HepG2 (cell line): ENCODE results near the gene SNAPIN. TPM values are rescaled to one million over a fixed set of nuclear protein-coding genes. Genes with fewer than 3 reads are reported as not detected.

ENCODE experiments used
- AGO2 ChIP-seq: fragments of 200-400 bp; formaldehyde crosslinking; optimal IDR thresholded peaks from 2 replicates; pipeline ENCODE3; 2017; ENCODE audit warnings: mild to moderate bottlenecking, low read depth, low read length, moderate library complexity
- ARNT ChIP-seq: fragments of 450-650 bp; IDR thresholded peaks from 2 replicates; pipeline ENCODE4 v1.6.1; 2017
- CREM ChIP-seq, 2 experiments: sonication (generic) in 1 of 2; formaldehyde crosslinking in 1 of 2; IDR thresholded peaks; 2 replicates each; pipeline versions ENCODE4 v1.4.0 to v1.6.1; 2016 to 2020; ENCODE audit warnings: antibody characterized with exemption in 1 of 2, mild to moderate bottlenecking in 1 of 2, missing genetic modification reagents in 1 of 2
- FOXA1 ChIP-seq, 2 experiments: fragments of 450-650 bp in 1 of 2; sonication (generic) in 1 of 2; formaldehyde crosslinking in 1 of 2; IDR thresholded peaks; 2 replicates each; pipeline versions ENCODE4 v1.4.0 to v1.6.1; 2016 to 2020; ENCODE audit warnings: missing genetic modification reagents in 1 of 2
- MIER3 ChIP-seq: IDR thresholded peaks from 2 replicates; pipeline ENCODE4 v1.6.1; 2016; ENCODE audit warnings: missing compliant biosample characterization, borderline replicate concordance
- MXD4 ChIP-seq: IDR thresholded peaks from 2 replicates; pipeline ENCODE4 v1.6.1; 2016; ENCODE audit warnings: mild to moderate bottlenecking, missing biosample characterization, missing genetic modification reagents
- RARA ChIP-seq: IDR thresholded peaks from 2 replicates; pipeline ENCODE4 v1.6.1; 2016; ENCODE audit warnings: missing genetic modification reagents, missing compliant biosample characterization
- SIN3B ChIP-seq: fragments of 150-350 bp; IDR thresholded peaks from 2 replicates; pipeline ENCODE4 v1.6.1; 2014; ENCODE audit warnings: low read length
- SMC3 ChIP-seq: IDR thresholded peaks from 2 replicates; pipeline ENCODE4 v1.6.1; 2011; ENCODE audit warnings: low read length, improper control_type of control experiment
- THAP11 ChIP-seq: IDR thresholded peaks from 2 replicates; pipeline ENCODE4 v1.6.1; 2016; ENCODE audit warnings: missing biosample characterization, missing genetic modification reagents
- ZBTB21 ChIP-seq: sonication (generic); formaldehyde crosslinking; IDR thresholded peaks from 2 replicates; pipeline ENCODE4 v1.4.0; 2020; ENCODE audit warnings: missing genetic modification reagents
- ZNF101 ChIP-seq: sonication (generic); formaldehyde crosslinking; IDR thresholded peaks from 2 replicates; pipeline ENCODE4 v1.4.0; 2020; ENCODE audit warnings: mild to moderate bottlenecking, low read depth, missing genetic modification reagents, borderline replicate concordance
- ZNF20 ChIP-seq: sonication (generic); formaldehyde crosslinking; IDR thresholded peaks from 2 replicates; pipeline ENCODE4 v1.4.0; 2020; ENCODE audit warnings: mild to moderate bottlenecking, moderate library complexity, missing genetic modification reagents
- ZNF256 ChIP-seq: sonication (generic); formaldehyde crosslinking; conservative IDR thresholded peaks from 2 replicates; pipeline ENCODE4 v1.4.0; 2020; ENCODE audit warnings: missing genetic modification reagents
- ZNF383 ChIP-seq: sonication (generic); formaldehyde crosslinking; IDR thresholded peaks from 2 replicates; pipeline ENCODE4 v1.4.0; 2020; ENCODE audit warnings: missing genetic modification reagents, mild to moderate bottlenecking, borderline replicate concordance
- ZNF564 ChIP-seq: sonication (generic); formaldehyde crosslinking; IDR thresholded peaks from 2 replicates; pipeline ENCODE4 v1.8.1; 2023; ENCODE audit warnings: mild to moderate bottlenecking, missing genetic modification reagents
- ZNF839 ChIP-seq: sonication (generic); formaldehyde crosslinking; IDR thresholded peaks from 2 replicates; pipeline ENCODE4 v1.4.0; 2020; ENCODE audit warnings: missing genetic modification reagents, mild to moderate bottlenecking, borderline replicate concordance
- polyA plus RNA-seq, 8 experiments: library from polyadenylated mRNA; depleted of rRNA in 3 of 8; stranded (reverse) in 7 of 8; unstranded in 1 of 8; fragments of >200 nt; fragmentation: Illumina TruSeq in 4 of 8; extraction: Trizol in 4 of 8; gene quantifications; 2 replicates each; pipeline versions ENCODE4 v1.2.1 to v1.2.3, GENCODE V29; 2011 to 2016; ENCODE audit warnings: low read depth in 4 of 8, missing spikeins in 1 of 8, mixed read lengths in 1 of 8; ENCODE audit not compliant: insufficient read depth in 1 of 8
- total RNA-seq, 5 experiments: library from RNA; depleted of rRNA; stranded (reverse); fragments of >200 nt; fragmentation: Illumina TruSeq; extraction: Trizol; gene quantifications; 2 replicates each; pipeline ENCODE4 v1.2.3, GENCODE V29; 2016; ENCODE audit warnings: low read depth in 1 of 5
- TF ChIP-seq, protein P1 (sequence below): IDR thresholded peaks from 2 replicates; pipeline ENCODE4 v1.6.1; 2016; ENCODE audit warnings: missing compliant biosample characterization, missing genetic modification reagents, borderline replicate concordance
- TF ChIP-seq, protein P2 (sequence below): fragments of 450-650 bp; IDR thresholded peaks from 2 replicates; pipeline ENCODE4 v1.6.1; 2017
- TF ChIP-seq, protein P3 (sequence below): sonication (generic); formaldehyde crosslinking; IDR thresholded peaks from 2 replicates; pipeline ENCODE4 v1.5.0; 2020; ENCODE audit warnings: missing genetic modification reagents
- TF ChIP-seq, protein P4 (sequence below): sonication (generic); formaldehyde crosslinking; IDR thresholded peaks from 2 replicates; pipeline ENCODE4 v1.4.0; 2020; ENCODE audit warnings: missing genetic modification reagents, mild to moderate bottlenecking, borderline replicate concordance
- TF ChIP-seq, protein P5 (sequence below): sonication (generic); formaldehyde crosslinking; IDR thresholded peaks from 2 replicates; pipeline ENCODE4 v1.5.1; 2020; ENCODE audit warnings: mild to moderate bottlenecking, missing genetic modification reagents, moderate library complexity

Gene SNAPIN
- total and polyA plus RNA-seq, 2 of the 13 experiments (the other 11 are each of a cell fraction or from before 2014, with no cell fraction given), result 23.9 to 25.7 TPM

DNA sequence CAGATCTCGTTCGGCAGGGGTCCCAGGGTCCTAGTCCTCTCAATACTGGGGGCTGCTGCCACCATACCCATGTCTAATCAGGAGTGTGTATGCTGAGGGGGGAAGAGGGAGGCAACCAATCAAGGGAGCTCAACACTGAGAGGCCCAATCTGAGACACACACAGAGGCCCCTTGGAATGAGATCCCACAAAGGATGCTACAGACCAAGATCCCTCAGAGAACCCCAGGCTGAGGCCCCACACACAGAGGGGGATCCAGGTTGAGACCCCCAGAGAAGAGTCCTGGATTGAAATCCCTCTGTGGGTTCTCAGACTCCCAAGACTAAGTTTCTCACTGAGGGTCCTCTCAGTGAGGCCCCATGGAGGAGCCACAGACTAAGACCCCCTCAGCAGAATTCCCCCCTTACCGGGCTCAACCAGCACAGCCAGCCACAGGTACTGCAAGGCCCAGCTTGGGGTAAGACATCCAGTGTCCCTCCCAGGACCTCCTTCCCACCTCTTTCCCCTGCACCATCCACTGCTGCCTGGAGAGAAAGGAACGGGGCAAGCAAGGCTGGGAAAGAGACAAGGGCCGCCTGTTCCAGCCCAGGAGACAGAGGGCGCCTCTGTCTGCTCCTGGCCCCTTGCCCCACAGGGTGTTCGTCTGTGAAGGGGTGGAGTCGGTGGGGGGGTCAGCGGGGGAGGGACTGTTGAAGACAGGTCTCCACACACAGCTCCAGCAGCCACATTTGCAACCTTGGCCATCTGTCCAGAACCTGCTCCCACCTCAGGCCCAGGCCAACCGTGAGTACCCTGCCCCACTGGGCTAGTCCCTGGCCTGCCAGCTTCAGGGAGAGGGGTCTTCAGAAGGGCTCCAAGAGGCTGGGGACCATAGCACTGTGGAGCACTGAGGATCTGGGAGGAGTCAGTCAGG, 30.5 kb upstream of the SNAPIN start, which contains the start of gene S100A1 (continued):
- TF ChIP-seq, protein P1, sequence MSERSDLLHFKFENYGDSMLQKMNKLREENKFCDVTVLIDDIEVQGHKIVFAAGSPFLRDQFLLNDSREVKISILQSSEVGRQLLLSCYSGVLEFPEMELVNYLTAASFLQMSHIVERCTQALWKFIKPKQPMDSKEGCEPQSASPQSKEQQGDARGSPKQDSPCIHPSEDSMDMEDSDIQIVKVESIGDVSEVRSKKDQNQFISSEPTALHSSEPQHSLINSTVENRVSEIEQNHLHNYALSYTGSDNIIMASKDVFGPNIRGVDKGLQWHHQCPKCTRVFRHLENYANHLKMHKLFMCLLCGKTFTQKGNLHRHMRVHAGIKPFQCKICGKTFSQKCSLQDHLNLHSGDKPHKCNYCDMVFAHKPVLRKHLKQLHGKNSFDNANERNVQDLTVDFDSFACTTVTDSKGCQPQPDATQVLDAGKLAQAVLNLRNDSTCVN (CRISPR knock-in tag), result no peak
- TF ChIP-seq, protein P2, sequence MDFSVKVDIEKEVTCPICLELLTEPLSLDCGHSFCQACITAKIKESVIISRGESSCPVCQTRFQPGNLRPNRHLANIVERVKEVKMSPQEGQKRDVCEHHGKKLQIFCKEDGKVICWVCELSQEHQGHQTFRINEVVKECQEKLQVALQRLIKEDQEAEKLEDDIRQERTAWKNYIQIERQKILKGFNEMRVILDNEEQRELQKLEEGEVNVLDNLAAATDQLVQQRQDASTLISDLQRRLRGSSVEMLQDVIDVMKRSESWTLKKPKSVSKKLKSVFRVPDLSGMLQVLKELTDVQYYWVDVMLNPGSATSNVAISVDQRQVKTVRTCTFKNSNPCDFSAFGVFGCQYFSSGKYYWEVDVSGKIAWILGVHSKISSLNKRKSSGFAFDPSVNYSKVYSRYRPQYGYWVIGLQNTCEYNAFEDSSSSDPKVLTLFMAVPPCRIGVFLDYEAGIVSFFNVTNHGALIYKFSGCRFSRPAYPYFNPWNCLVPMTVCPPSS, result no peak
- TF ChIP-seq MXD4 (no peak), ARNT (no peak), CREM (IDR thresholded peaks at IDR 0.05) (no peak), CREM (CRISPR knock-in tag; IDR thresholded peaks at IDR 0.05) (no peak), AGO2 (peak; percentile 21), ZNF564 (CRISPR knock-in tag) (no peak), MIER3 (CRISPR knock-in tag) (no peak), RARA (CRISPR knock-in tag) (peak; percentile 9; the same call in 1 of the 2 replicates), SIN3B (no peak), ZNF20 (CRISPR knock-in tag) (no peak), ZNF101 (no peak), FOXA1 (IDR thresholded peaks at IDR 0.05) (no peak), FOXA1 (CRISPR knock-in tag; IDR thresholded peaks at IDR 0.05) (no peak), SMC3 (0 out of 2 replicates have a peak, but pooled peaks have one; percentile 32), ZNF839 (CRISPR knock-in tag) (no peak), ZNF256 (CRISPR knock-in tag) (no peak), ZNF383 (CRISPR knock-in tag) (no peak), ZBTB21 (CRISPR knock-in tag) (no peak), THAP11 (CRISPR knock-in tag) (no peak)
- TF ChIP-seq, protein P3, sequence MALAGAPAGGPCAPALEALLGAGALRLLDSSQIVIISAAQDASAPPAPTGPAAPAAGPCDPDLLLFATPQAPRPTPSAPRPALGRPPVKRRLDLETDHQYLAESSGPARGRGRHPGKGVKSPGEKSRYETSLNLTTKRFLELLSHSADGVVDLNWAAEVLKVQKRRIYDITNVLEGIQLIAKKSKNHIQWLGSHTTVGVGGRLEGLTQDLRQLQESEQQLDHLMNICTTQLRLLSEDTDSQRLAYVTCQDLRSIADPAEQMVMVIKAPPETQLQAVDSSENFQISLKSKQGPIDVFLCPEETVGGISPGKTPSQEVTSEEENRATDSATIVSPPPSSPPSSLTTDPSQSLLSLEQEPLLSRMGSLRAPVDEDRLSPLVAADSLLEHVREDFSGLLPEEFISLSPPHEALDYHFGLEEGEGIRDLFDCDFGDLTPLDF (CRISPR knock-in tag), result no peak
- TF ChIP-seq, protein P4, sequence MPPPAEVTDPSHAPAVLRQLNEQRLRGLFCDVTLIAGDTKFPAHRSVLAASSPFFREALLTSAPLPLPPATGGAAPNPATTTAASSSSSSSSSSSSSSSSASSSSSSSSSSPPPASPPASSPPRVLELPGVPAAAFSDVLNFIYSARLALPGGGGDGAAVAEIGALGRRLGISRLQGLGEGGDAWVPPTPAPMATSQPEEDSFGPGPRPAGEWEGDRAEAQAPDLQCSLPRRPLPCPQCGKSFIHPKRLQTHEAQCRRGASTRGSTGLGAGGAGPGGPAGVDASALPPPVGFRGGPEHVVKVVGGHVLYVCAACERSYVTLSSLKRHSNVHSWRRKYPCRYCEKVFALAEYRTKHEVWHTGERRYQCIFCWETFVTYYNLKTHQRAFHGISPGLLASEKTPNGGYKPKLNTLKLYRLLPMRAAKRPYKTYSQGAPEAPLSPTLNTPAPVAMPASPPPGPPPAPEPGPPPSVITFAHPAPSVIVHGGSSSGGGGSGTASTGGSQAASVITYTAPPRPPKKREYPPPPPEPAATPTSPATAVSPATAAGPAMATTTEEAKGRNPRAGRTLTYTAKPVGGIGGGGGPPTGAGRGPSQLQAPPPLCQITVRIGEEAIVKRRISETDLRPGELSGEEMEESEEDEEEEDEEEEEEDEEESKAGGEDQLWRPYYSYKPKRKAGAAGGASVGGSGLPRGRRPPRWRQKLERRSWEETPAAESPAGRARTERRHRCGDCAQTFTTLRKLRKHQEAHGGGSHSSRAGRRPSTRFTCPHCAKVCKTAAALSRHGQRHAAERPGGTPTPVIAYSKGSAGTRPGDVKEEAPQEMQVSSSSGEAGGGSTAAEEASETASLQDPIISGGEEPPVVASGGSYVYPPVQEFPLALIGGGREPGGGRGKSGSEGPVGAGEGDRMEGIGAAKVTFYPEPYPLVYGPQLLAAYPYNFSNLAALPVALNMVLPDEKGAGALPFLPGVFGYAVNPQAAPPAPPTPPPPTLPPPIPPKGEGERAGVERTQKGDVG, result no peak
- TF ChIP-seq, protein P5, sequence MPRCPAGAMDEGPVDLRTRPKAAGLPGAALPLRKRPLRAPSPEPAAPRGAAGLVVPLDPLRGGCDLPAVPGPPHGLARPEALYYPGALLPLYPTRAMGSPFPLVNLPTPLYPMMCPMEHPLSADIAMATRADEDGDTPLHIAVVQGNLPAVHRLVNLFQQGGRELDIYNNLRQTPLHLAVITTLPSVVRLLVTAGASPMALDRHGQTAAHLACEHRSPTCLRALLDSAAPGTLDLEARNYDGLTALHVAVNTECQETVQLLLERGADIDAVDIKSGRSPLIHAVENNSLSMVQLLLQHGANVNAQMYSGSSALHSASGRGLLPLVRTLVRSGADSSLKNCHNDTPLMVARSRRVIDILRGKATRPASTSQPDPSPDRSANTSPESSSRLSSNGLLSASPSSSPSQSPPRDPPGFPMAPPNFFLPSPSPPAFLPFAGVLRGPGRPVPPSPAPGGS (CRISPR knock-in tag), result no peak
